Brain microvascular endothelial cell (primary cell): ENCODE measurements around the gene DAB2IP.

Experiments
- DNase-seq: peaks from one replicate; pipeline ENCODE4 v3.0.0-alpha.2; 2020
- H3K27ac ChIP-seq: fragments of 250-450 bp; sonication (Bioruptor Pico); 2 replicates; pipeline ENCODE4 v1.5.1; 2020; ENCODE audit warnings: mild to moderate bottlenecking, moderate library complexity
- H3K27me3 ChIP-seq: fragments of 250-450 bp; sonication (Bioruptor Pico); replicated peaks from 2 replicates; pipeline ENCODE4 v1.5.1; 2020; ENCODE audit warnings: mild to moderate bottlenecking
- H3K36me3 ChIP-seq: fragments of 250-450 bp; sonication (Bioruptor Pico); replicated peaks from 2 replicates; pipeline ENCODE4 v1.5.1; 2020; ENCODE audit warnings: mild to moderate bottlenecking
- H3K4me3 ChIP-seq: 2 replicates; pipeline ENCODE4 v1.5.1; 2011; ENCODE audit warnings: low read depth, mild to moderate bottlenecking, control low read depth, low read length, moderate library complexity
- CTCF ChIP-seq: IDR thresholded peaks from 2 replicates; pipeline ENCODE4 v1.5.1; 2011; ENCODE audit warnings: low read depth, mild to moderate bottlenecking, moderate library complexity, low read length, control low read depth, inconsistent platforms; ENCODE audit errors: missing control alignments
- in situ Hi-C: cut with HindIII; loops from 2 replicates; pipeline ENCODE4 v1.10.0; 2017; ENCODE audit warnings: low sequenced_read_pairs, low pct_ligation_motif_present

The DAB2IP gene

DNA sequence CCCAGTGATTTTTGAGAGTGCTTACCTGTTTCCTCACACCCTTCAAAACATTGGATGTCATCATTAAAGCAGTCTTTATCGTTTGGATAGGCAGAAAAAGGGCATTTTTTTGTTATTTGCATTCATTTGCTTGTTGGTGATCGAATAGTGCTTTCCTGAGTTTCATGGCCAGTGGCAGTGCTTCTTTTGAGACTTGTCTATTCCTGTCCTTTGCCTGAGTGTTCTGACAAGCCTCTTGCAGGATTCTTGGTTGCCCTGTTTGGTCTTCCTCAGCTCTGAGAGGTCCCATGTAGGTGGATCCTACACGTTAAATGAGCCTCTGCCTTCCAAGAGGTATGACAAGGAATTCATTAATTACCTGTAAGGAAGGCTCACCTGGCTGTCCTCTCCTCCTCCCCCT is 52.8 kb downstream of the DAB2IP start:
- TF ChIP-seq CTCF, result no peak
- Histone ChIP-seq H3K36me3 (no peaks in the 10 kb centered on the region), H3K27me3 (no peaks in the 10 kb centered on the region), H3K27ac (no peak overlapping the region), H3K4me3 (no peak overlapping the region)
- in situ Hi-C loops, result no loop called here
- DNase-seq, result no peak

DNA sequence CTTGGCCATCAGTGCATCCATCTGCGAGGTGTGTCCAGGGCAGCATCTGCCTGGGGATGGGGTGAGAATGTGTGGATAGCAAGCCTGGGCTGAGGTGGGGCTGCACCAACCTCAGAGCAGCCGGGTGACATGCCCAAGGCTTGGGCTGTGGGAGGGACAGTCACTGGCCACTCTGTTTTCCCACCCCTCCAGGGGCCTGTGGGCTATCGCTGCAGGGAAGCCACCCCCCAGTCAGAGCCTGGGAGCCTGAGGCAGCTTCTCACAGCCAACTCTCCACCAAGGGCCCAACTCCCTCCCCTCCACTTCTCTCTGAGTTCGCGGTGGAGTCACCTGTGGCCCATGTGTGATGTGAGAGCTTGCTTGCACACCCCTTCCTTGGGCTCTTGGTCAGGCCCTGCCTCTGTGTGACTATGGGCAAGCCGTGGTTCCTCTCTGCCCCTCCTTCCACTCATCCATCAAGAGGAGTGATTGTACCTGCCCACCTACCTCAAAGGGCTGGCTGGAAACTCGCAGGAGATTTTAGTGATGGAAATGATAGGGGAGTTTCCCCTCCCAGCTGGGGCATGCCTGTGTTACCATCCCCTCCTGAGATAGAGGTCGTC is 54.8 kb downstream of the DAB2IP start:
- in situ Hi-C loops, result no loop called here
- H3K27ac ChIP-seq, result no peak overlapping the region
- no peaks in the 10 kb centered on the region for H3K27me3 ChIP-seq
- DNase-seq, result no peak
- no peaks in the 10 kb centered on the region for H3K36me3 ChIP-seq
- no peak overlapping the region for H3K4me3 ChIP-seq
- TF ChIP-seq CTCF, result no peak

DNA sequence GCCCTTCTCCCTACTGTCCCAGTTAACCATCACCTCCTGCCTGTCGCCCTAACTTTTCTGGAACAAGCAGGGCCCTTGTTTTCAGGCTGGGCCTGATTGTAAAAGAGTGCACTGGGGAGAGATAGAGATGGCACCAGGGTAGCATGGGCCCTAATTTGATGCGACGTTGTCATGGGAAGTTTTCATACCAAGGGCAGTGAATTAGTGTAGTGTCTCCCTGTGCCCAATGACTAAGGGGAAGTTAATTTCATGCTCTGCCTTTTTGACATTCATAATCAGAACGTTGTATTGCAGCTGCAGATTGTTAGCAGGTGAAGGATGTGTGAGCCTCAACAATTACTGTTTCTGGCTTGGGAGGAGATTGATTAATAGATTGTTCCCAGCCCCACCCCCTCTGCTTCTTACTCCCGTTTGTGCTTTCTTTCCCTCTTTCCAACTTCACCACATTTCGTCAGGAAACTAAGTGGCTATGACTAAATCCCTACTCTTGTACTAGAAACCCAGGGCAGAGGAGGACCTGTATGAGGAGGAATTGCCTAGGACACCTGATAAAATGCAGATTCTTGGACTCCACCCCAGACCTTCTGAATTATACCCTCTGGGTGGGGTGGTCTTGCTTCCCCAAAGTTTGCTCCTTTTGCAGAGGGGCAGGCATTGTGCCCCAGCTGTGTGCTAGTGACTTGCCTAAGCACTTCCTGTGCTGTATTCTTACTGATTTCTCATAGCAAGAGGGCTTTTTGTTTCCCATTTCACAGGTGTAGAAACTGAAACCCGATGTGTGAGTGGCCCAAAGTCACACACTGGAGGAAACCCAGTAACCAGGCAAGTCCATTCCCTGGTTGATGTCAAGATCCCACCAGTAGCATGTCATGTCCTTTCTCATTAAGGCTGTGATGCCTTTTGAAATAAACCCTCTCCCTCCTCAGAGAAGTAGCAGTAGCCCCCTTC is 56.3 kb downstream of the DAB2IP start:
- Histone ChIP-seq H3K36me3 (no peaks in the 10 kb centered on the region), H3K27ac (no peak overlapping the region), H3K27me3 (no peaks in the 10 kb centered on the region), H3K4me3 (no peak overlapping the region)
- no peak for TF ChIP-seq CTCF
- in situ Hi-C loops, result no loop called here
- no peak for DNase-seq

GRCh38 chr9:121708768-121709488 is 57.5 kb downstream of the DAB2IP start:
- H3K36me3 ChIP-seq, result no peaks in the 10 kb centered on the region
- H3K27me3 ChIP-seq, result no peaks in the 10 kb centered on the region
- no peak for TF ChIP-seq CTCF
- DNase-seq, result no peak
- in situ Hi-C loops, result no loop called here
- H3K4me3 ChIP-seq, result no peak overlapping the region
- no peak overlapping the region for H3K27ac ChIP-seq

DNA sequence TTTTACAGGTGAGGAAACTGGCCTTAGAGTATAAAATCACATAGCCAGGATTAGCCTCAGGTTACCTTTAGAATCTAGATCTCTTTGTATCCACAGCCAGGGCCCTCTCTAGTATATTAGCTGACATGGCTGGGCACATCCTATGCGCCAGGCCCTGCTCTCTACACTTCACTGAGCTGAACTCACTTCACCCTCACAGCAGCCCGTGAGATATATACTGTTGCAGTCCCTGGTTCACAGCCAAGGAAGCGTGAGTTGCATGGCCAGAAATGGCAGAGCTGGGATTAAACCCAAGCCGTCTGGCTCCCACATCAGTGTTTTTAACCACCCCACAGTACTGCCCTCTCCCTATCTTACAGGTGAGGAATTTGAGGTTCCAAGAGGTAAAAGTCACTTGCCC is 58.4 kb downstream of the DAB2IP start:
- H3K36me3 ChIP-seq, result no peaks in the 10 kb centered on the region
- H3K27me3 ChIP-seq, result no peaks in the 10 kb centered on the region
- TF ChIP-seq CTCF, result no peak
- H3K27ac ChIP-seq, result no peak overlapping the region
- no peak for DNase-seq
- no peak overlapping the region for H3K4me3 ChIP-seq
- in situ Hi-C loops, result no loop called here
